Activated CD4-positive, alpha-beta memory T cell treated with anti-CD3 and anti-CD28 coated beads, Interleukin-2, amount 10 ng/mL, durations not matched to agents 7 days and 5 days (primary cell): ENCODE data around the gene MYLK4. TPM values are rescaled to one million over a fixed set of nuclear protein-coding genes. Genes with fewer than 3 reads are reported as not detected.

Source experiments
- CTCF ChIA-PET: fragments of 350-600 bp; sonication (Branson Sonifier 250); formaldehyde crosslinking; loops from one replicate; lab custom pipeline; 2021; ENCODE audit warnings: antibody characterized with exemption, inconsistent platforms; lab: Charles Lee
- POLR2A ChIA-PET: fragments of 350-600 bp; sonication (Branson Sonifier 250); formaldehyde crosslinking; loops from one replicate; lab custom pipeline; 2021; ENCODE audit warnings: antibody characterized with exemption; lab: Charles Lee
- DNase-seq: peaks from one replicate; pipeline ENCODE4 v3.0.0-alpha.2; 2020
- H3K27ac Mint-ChIP-seq: one replicate; pipeline ENCODE4 v1.8.0; 2021; ENCODE audit warnings: mild to moderate bottlenecking, mixed read lengths
- H3K27me3 Mint-ChIP-seq: one replicate; pipeline ENCODE4 v1.8.0; 2021; ENCODE audit warnings: mixed read lengths
- H3K36me3 Mint-ChIP-seq: one replicate; pipeline ENCODE4 v1.8.0; 2021; ENCODE audit warnings: low read depth, mixed read lengths
- H3K4me1 Mint-ChIP-seq: one replicate; pipeline ENCODE4 v1.8.0; 2021; ENCODE audit warnings: mixed read lengths
- H3K4me3 Mint-ChIP-seq: one replicate; pipeline ENCODE4 v1.8.0; 2021; ENCODE audit warnings: mild to moderate bottlenecking, mixed read lengths
- H3K9me3 Mint-ChIP-seq: one replicate; pipeline ENCODE4 v1.8.0; 2021; ENCODE audit warnings: mixed read lengths
- total RNA-seq, 2 experiments: library from RNA; stranded (reverse); gene quantifications; one replicate each; pipeline ENCODE4 v1.2.3, GENCODE V29; 2021

Gene MYLK4
- total RNA-seq, 2 experiments from 2014 or later: 0.15 to 0.28 TPM

GRCh38 chr6:2667617-2668016 is 83.1 kb downstream of the MYLK4 start:
- POLR2A ChIA-PET: no interaction called here
- Mint-ChIP-seq H3K4me3 (no peak overlapping the region), H3K36me3 (no peaks in the 10 kb centered on the region), H3K4me1 (no peaks in the 10 kb centered on the region), H3K27ac (no peak overlapping the region), H3K27me3 (peaks cover 13% of the 10 kb centered on the region), H3K9me3 (no peaks in the 10 kb centered on the region)
- CTCF ChIA-PET: no interaction called here
- DNase-seq: no peak

DNA sequence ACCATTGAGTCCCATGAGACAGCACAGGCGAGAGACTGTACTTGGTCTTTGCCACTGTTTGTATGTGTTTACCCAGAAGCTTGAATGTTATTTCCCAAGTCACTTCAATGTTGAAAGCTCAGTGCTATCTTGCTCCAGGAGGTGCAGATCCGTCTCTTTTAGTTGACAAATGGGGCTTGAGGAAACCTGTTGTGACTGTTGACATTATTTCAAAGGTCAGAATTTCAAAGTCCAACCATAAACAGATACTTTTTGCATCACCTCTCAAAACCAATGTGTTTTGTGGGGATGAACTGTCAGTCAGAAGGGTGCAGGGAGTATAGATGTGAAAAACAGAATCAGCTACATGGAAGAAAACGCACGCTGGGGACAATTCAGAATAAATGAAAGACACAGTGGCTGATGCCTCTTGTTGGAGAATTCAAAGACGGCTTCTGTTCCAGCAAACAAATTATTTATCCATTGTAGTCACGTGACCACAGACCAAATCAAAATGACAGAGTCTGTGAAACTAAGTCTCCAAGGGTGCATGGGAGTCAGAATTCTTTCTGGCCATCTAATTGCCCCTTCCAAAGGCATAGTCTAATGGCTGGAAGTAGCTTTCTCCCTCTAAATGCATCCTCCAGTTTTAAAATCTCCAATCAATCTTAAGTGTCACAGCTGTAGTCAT is 83.7 kb downstream of the MYLK4 start:
- CTCF ChIA-PET: no interaction called here
- Mint-ChIP-seq H3K9me3 (no peaks in the 10 kb centered on the region), H3K27ac (no peak overlapping the region), H3K4me1 (no peaks in the 10 kb centered on the region), H3K36me3 (no peaks in the 10 kb centered on the region), H3K4me3 (no peak overlapping the region), H3K27me3 (peaks cover 13% of the 10 kb centered on the region)
- POLR2A ChIA-PET: no interaction called here
- no peak for DNase-seq

- Mint-ChIP-seq H3K36me3 (no peaks in the 10 kb centered on the region), H3K4me3 (no peak overlapping the region), H3K27ac (no peak overlapping the region), H3K9me3 (no peaks in the 10 kb centered on the region), H3K4me1 (no peaks in the 10 kb centered on the region), H3K27me3 (peaks cover 13% of the 10 kb centered on the region)
- CTCF ChIA-PET: no interaction called here
- POLR2A ChIA-PET: no interaction called here
- no peak for DNase-seq
Measured at GRCh38 chr6:2665146-2666070, 85.3 kb downstream of the MYLK4 start.

DNA sequence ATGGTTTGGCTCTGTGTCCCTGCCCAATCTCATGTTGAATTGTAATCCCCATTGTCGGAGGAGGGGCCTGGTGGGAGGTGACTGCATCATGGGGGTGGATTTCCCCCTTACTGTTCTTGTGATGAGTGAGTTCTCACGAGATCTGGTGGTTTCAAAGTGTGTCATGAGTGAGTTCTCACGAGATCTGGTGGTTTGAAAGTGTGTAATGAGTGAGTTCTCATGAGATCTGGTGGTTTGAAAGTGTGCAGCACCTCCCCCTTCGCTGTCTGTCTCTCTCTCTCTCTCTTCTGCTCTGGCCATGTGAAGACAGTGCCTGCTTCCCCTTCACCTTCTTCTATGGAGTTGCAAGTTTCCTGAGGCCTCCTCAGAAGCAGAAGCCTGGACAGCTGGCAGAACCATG is 87.6 kb downstream of the MYLK4 start:
- no peaks in the 10 kb centered on the region for H3K36me3 Mint-ChIP-seq
- H3K4me1 Mint-ChIP-seq: no peaks in the 10 kb centered on the region
- H3K27me3 Mint-ChIP-seq: peaks cover 13% of the 10 kb centered on the region
- ChIA-PET CTCF (no interaction called here), POLR2A (no interaction called here)
- no peak overlapping the region for H3K4me3 Mint-ChIP-seq
- H3K27ac Mint-ChIP-seq: no peak overlapping the region
- H3K9me3 Mint-ChIP-seq: no peaks in the 10 kb centered on the region
- no peak for DNase-seq

DNA sequence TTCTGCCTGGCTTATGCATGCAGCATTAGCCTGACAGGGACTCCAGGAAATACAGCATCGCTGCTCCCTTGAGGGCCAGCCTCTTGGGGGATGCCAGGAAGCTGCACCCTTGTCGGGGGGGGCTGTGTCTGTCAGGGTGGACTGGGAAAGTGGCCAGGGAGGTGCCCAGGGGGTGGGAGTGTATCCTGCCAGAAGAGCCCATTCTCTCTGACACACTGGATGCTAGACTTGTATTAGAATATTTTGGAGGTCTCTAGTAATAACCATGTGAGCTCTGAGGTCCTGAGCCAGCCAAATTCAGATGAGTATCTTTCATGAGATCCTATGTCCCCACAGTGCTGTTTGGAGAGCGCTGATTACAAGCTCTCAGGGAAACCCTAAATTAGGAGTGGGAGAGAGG is 89.1 kb downstream of the MYLK4 start:
- Mint-ChIP-seq H3K4me3 (no peak overlapping the region), H3K27me3 (peaks cover 15% of the 10 kb centered on the region), H3K4me1 (no peaks in the 10 kb centered on the region), H3K27ac (no peak overlapping the region), H3K9me3 (no peaks in the 10 kb centered on the region), H3K36me3 (no peaks in the 10 kb centered on the region)
- POLR2A ChIA-PET: no interaction called here
- DNase-seq: no peak
- CTCF ChIA-PET: no interaction called here

GRCh38 chr6:2659882-2660281 is 90.8 kb downstream of the MYLK4 start:
- Mint-ChIP-seq H3K4me1 (no peaks in the 10 kb centered on the region), H3K9me3 (no peaks in the 10 kb centered on the region), H3K4me3 (no peak overlapping the region), H3K36me3 (no peaks in the 10 kb centered on the region), H3K27me3 (peaks cover 14% of the 10 kb centered on the region), H3K27ac (no peak overlapping the region)
- CTCF ChIA-PET: interaction anchor here (1.8 kb wide), 1 partner anchor 25 kb away, joined by 7 read pairs; no protein-coding TSS in a partner anchor
- no peak for DNase-seq
- POLR2A ChIA-PET: no interaction called here

DNA sequence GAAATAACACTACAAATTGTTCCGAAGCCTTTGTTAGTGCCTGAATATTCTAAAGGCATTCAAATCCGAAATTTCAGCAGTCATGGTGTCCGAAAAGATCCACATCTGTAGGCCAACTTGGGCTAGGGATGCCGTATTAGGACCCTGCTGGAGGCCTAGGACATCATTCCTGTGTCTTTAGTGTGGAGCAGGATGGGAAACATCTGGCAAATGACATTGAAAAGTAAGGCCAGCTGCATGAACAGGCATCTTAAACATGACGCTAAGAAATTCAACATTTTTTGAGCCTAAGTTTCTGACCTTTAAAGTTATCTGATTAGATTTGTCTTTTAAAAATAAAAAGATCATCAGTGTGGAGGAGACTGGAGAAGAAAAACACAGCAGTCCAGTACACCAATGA is 91.3 kb downstream of the MYLK4 start:
- no peak overlapping the region for H3K4me3 Mint-ChIP-seq

GRCh38 chr6:2658788-2659187 is 91.9 kb downstream of the MYLK4 start:
- H3K9me3 Mint-ChIP-seq: no peaks in the 10 kb centered on the region
- H3K27ac Mint-ChIP-seq: no peak overlapping the region
- DNase-seq: no peak
- H3K4me3 Mint-ChIP-seq: no peak overlapping the region
- H3K36me3 Mint-ChIP-seq: no peaks in the 10 kb centered on the region
- POLR2A ChIA-PET: no interaction called here
- H3K27me3 Mint-ChIP-seq: peaks cover 10% of the 10 kb centered on the region
- CTCF ChIA-PET: no interaction called here
- no peaks in the 10 kb centered on the region for H3K4me1 Mint-ChIP-seq

More for the DNA sequence above, 91.3 kb downstream of the MYLK4 start:
- no peaks in the 10 kb centered on the region for H3K4me1 Mint-ChIP-seq
- peaks cover 14% of the 10 kb centered on the region for H3K27me3 Mint-ChIP-seq
- no peaks in the 10 kb centered on the region for H3K9me3 Mint-ChIP-seq
- no peaks in the 10 kb centered on the region for H3K36me3 Mint-ChIP-seq
- no peak overlapping the region for H3K27ac Mint-ChIP-seq
- ChIA-PET POLR2A (no interaction called here), CTCF (interaction anchor here (1.8 kb wide), 1 partner anchor 25 kb away, joined by 7 read pairs; no protein-coding TSS in a partner anchor)
- no peak for DNase-seq

GRCh38 chr6:2656460-2657079 is 94.2 kb downstream of the MYLK4 start:
- Mint-ChIP-seq H3K36me3 (no peaks in the 10 kb centered on the region), H3K27ac (no peak overlapping the region), H3K27me3 (peaks cover 23% of the 10 kb centered on the region), H3K4me1 (no peaks in the 10 kb centered on the region), H3K4me3 (no peak overlapping the region), H3K9me3 (no peaks in the 10 kb centered on the region)
- ChIA-PET POLR2A (no interaction called here), CTCF (no interaction called here)
- no peak for DNase-seq

DNA sequence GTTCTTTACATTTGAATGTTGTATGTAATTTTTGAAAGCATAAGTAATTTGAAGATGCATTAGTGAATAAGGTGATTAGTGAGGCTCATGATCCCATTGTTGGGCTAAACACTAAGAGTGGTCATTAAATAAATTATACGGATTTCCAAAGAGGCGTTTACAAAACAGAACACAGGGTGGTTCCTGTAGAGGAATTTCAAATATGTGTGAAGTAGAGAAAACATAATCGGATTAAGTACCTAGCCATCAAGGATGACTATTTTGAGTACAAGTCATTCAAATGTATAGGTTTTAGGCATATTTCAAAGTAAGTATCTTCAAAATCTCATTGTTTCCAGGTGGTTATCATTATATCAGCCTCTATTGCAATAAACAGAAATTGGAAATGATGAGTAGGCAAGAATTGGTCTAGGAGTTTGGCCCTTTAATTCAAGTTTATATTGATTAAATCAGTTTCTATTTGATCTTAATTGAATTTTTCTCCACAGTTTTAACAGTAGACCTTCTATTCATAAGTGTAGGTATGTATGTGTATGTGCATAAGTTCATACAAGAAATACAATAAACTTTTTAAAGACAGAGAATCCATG is 94.8 kb downstream of the MYLK4 start:
- no peak for DNase-seq
- H3K4me3 Mint-ChIP-seq: no peak overlapping the region
- no peaks in the 10 kb centered on the region for H3K4me1 Mint-ChIP-seq
- peaks cover 23% of the 10 kb centered on the region for H3K27me3 Mint-ChIP-seq
- no peaks in the 10 kb centered on the region for H3K36me3 Mint-ChIP-seq
- no peaks in the 10 kb centered on the region for H3K9me3 Mint-ChIP-seq
- ChIA-PET POLR2A (no interaction called here), CTCF (no interaction called here)
- H3K27ac Mint-ChIP-seq: no peak overlapping the region

GRCh38 chr6:2653369-2654032 is 97.2 kb downstream of the MYLK4 start:
- Mint-ChIP-seq H3K27ac (no peak overlapping the region), H3K4me1 (no peaks in the 10 kb centered on the region), H3K27me3 (peaks cover 26% of the 10 kb centered on the region), H3K36me3 (no peaks in the 10 kb centered on the region), H3K9me3 (no peaks in the 10 kb centered on the region), H3K4me3 (no peak overlapping the region)
- DNase-seq: no peak
- ChIA-PET CTCF (interaction anchor here (1.3 kb wide), 1 partner anchor 10 kb away, joined by 4 read pairs; no protein-coding TSS in a partner anchor), POLR2A (no interaction called here)

DNA sequence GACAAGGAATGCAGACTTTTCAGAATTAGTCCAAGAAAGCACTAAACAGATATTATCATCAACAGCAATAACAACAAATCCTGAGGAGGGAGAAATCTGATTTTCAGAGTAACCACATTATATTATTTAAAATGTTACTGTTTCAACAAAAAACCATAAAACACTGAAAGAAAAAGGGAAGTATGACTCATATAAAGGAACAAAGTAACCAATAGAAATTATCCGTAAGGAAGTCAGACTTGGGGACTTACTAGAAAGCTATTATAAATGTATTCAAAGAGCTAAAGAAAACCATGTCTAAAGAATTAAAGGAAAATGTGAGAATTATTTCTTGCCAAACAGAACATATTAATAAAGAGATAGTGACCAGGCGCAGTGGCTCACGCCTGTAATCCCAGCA is 98.1 kb downstream of the MYLK4 start:
- Mint-ChIP-seq H3K27ac (no peak overlapping the region), H3K27me3 (peaks cover 30% of the 10 kb centered on the region), H3K4me3 (no peak overlapping the region), H3K4me1 (no peaks in the 10 kb centered on the region), H3K36me3 (no peaks in the 10 kb centered on the region), H3K9me3 (no peaks in the 10 kb centered on the region)
- CTCF ChIA-PET: interaction anchor here (1.3 to 1.4 kb wide), 2 partner anchors 9 to 18 kb away, joined by 4 to 6 read pairs; no protein-coding TSS in a partner anchor
- POLR2A ChIA-PET: no interaction called here
- no peak for DNase-seq
